HG03139 (cell line): ENCODE results near the gene YBX3.
"Not testable (repeated sequence)": the region's sequence is repeated elsewhere in the genome, so short reads cannot be mapped to it uniquely, and the experiment has no call there.

Experiments
- ATAC-seq: cut with Tn5 transposase; IDR thresholded peaks from one replicate; pipeline ENCODE4 v1.9.1; 2021; ENCODE audit not compliant: unreplicated experiment

Gene YBX3

GRCh38 chr12:10722905-10723746 is at the start of gene YBX3:
TSS of gene YBX3 (minus strand) at chr12:10723323. CDS start at chr12:10723111, 212 bp downstream.
- ATAC-seq, result peak; percentile 42

- no peak for ATAC-seq
These were observed 48.1 kb upstream of the YBX3 start for GRCh38 chr12:10771132-10771733.

- ATAC-seq, result no peak
These were observed 36.5 kb upstream of the YBX3 start for GRCh38 chr12:10759657-10760056.

- ATAC-seq, result no peak
These were observed 33.1 kb upstream of the YBX3 start for GRCh38 chr12:10756194-10756593.

GRCh38 chr12:10753059-10753458 is 29.9 kb upstream of the YBX3 start:
- no peak for ATAC-seq

- no peak for ATAC-seq
These were observed 27.2 kb upstream of the YBX3 start for GRCh38 chr12:10750385-10750727.

- ATAC-seq, result peak; percentile 94
These were observed 26.7 kb upstream of the YBX3 start for GRCh38 chr12:10749700-10750384.

GRCh38 chr12:10747730-10748129 is 24.6 kb upstream of the YBX3 start:
- ATAC-seq, result no peak

GRCh38 chr12:10743420-10743819 is 20.3 kb upstream of the YBX3 start:
- ATAC-seq, result not testable (repeated sequence)

- ATAC-seq, result no peak
These were observed 18.7 kb upstream of the YBX3 start for GRCh38 chr12:10741845-10742244.

- ATAC-seq, result no peak
These were observed 17.1 kb upstream of the YBX3 start for GRCh38 chr12:10740182-10740581.

- no peak for ATAC-seq
These were observed 16.3 kb upstream of the YBX3 start for GRCh38 chr12:10739157-10740118.

GRCh38 chr12:10737249-10737648 is 14.1 kb upstream of the YBX3 start:
- no peak for ATAC-seq

- ATAC-seq, result no peak
These were observed 13.3 kb upstream of the YBX3 start for GRCh38 chr12:10736463-10736862.

GRCh38 chr12:10735428-10735827 is 12.3 kb upstream of the YBX3 start:
- ATAC-seq, result no peak

GRCh38 chr12:10732549-10732948 is 9.4 kb upstream of the YBX3 start:
- no peak for ATAC-seq

- ATAC-seq, result no peak
These were observed 8.9 kb upstream of the YBX3 start for GRCh38 chr12:10732066-10732465.

GRCh38 chr12:10730559-10730958 is 7.4 kb upstream of the YBX3 start:
- no peak for ATAC-seq

- no peak for ATAC-seq
These were observed 5.0 kb upstream of the YBX3 start for GRCh38 chr12:10728091-10728490.

GRCh38 chr12:10726945-10727344 is 3.8 kb upstream of the YBX3 start:
- ATAC-seq, result no peak

- no peak for ATAC-seq
These were observed 1.9 kb upstream of the YBX3 start for GRCh38 chr12:10725003-10725402.
